Stimulated activated CD8-positive, alpha-beta memory T cell treated with anti-CD3 and anti-CD28 coated beads, Interleukin-12 subunit alpha, Interleukin-12 subunit beta, amount 100 ng/mL, for 1 hour (primary cell): ENCODE results near the gene PTPMT1.

ENCODE experiments used
- DNase-seq: peaks from one replicate; pipeline ENCODE4 v3.0.0-alpha.2; 2020; ENCODE audit warnings: low read depth

PTPMT1 gene

GRCh38 chr11:47607380-47607779 is 42.0 kb downstream of the PTPMT1 start:
- DNase-seq = no peak

- no peak for DNase-seq
Observed at GRCh38 chr11:47609675-47610074, 44.3 kb downstream of the PTPMT1 start.

- DNase-seq = no peak
Observed at GRCh38 chr11:47611348-47611794, 46.0 kb downstream of the PTPMT1 start.

GRCh38 chr11:47615249-47615648 is 49.9 kb downstream of the PTPMT1 start:
- DNase-seq = no peak

GRCh38 chr11:47616726-47617416 is 51.5 kb downstream of the PTPMT1 start:
- no peak for DNase-seq

- no peak for DNase-seq
Observed at GRCh38 chr11:47617417-47617809, 52.0 kb downstream of the PTPMT1 start.

GRCh38 chr11:47620836-47621378 is 55.5 kb downstream of the PTPMT1 start:
- DNase-seq = no peak
